HEK293 (cell line): Measurements from ENCODE around the gene UCHL3.

Experiments used
- KLF8 ChIP-seq: fragments of 450-650 bp; formaldehyde crosslinking; IDR thresholded peaks from 2 replicates; pipeline ENCODE4 v1.5.1; 2016; ENCODE audit warnings: missing biosample characterization, missing genetic modification characterization
- RBAK ChIP-seq: fragments of 450-650 bp; formaldehyde crosslinking; IDR thresholded peaks from 2 replicates; pipeline ENCODE4 v1.5.1; 2016; ENCODE audit warnings: missing biosample characterization, missing genetic modification characterization
- SP2 ChIP-seq: fragments of 450-650 bp; formaldehyde crosslinking; IDR thresholded peaks from 2 replicates; pipeline ENCODE4 v1.5.1; 2016; ENCODE audit warnings: missing biosample characterization, missing genetic modification characterization
- ZFP3 ChIP-seq: fragments of 450-650 bp; formaldehyde crosslinking; IDR thresholded peaks from 2 replicates; pipeline ENCODE4 v1.5.1; 2016; ENCODE audit warnings: low read depth, missing biosample characterization, missing genetic modification characterization
- ZNF2 ChIP-seq: fragments of 450-650 bp; formaldehyde crosslinking; IDR thresholded peaks from 2 replicates; pipeline ENCODE4 v1.5.1; 2016; ENCODE audit warnings: missing biosample characterization, missing genetic modification characterization
- ZNF211 ChIP-seq: fragments of 450-650 bp; formaldehyde crosslinking; IDR thresholded peaks from 2 replicates; pipeline ENCODE4 v1.5.1; 2016; ENCODE audit warnings: low read depth, missing biosample characterization, missing genetic modification characterization
- ZNF24 ChIP-seq: fragments of 450-650 bp; formaldehyde crosslinking; IDR thresholded peaks from 2 replicates; pipeline ENCODE4 v1.5.1; 2016; ENCODE audit warnings: missing biosample characterization, missing genetic modification characterization
- TF ChIP-seq, protein P1 (sequence below): fragments of 450-650 bp; formaldehyde crosslinking; IDR thresholded peaks from 2 replicates; pipeline ENCODE4 v1.5.1; 2016; ENCODE audit warnings: missing biosample characterization, missing genetic modification characterization
- TF ChIP-seq, protein P2 (sequence below): fragments of 450-650 bp; formaldehyde crosslinking; IDR thresholded peaks from 2 replicates; pipeline ENCODE4 v1.5.1; 2016; ENCODE audit warnings: missing biosample characterization, missing genetic modification characterization
- TF ChIP-seq, protein P3 (sequence below): fragments of 450-650 bp; IDR thresholded peaks from 2 replicates; pipeline ENCODE4 v1.5.1; 2018; ENCODE audit warnings: missing biosample characterization, missing genetic modification characterization

DNA sequence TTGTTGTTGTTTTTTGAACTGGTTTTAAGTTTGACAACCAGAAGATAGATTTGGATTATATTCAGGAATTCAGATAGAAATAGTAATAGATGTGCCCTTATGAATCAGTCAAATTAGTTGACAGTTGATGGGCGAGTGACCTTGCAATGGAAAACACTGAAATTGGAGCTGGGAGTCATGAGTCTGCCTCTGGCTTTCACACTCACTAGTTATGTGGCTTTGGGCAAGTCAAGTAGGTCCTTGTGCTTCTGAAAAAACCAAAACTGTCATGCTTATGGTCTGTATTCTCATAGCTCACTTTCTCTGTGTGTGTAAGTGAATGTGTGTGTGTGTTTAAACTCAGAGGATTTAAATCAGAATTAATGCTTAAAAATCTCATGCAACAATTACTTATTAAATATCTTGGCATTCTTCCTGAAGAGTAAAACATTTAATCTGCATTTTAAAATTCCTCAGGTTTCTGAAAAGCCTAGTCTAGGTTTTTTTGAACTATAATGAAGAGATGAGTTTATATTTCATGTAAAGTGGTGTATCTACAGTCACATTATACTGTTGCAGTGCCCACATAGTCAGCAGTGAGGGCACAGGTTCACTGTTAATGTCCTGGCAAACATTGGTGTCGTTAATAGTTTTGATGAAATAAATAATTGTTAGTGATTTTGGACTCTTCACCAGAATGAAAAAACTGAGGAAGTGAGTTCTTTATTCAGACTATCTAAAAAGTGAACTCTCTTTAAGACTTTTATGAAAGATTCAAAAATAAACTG lies 32.5 kb downstream of the UCHL3 start:
- TF ChIP-seq SP2 (tag by site-specific recombination): no peak
- no peak for TF ChIP-seq RBAK (tag by site-specific recombination)
- TF ChIP-seq KLF8: no peak
- no peak for TF ChIP-seq ZNF211 (tag by site-specific recombination)
- TF ChIP-seq, protein P1, sequence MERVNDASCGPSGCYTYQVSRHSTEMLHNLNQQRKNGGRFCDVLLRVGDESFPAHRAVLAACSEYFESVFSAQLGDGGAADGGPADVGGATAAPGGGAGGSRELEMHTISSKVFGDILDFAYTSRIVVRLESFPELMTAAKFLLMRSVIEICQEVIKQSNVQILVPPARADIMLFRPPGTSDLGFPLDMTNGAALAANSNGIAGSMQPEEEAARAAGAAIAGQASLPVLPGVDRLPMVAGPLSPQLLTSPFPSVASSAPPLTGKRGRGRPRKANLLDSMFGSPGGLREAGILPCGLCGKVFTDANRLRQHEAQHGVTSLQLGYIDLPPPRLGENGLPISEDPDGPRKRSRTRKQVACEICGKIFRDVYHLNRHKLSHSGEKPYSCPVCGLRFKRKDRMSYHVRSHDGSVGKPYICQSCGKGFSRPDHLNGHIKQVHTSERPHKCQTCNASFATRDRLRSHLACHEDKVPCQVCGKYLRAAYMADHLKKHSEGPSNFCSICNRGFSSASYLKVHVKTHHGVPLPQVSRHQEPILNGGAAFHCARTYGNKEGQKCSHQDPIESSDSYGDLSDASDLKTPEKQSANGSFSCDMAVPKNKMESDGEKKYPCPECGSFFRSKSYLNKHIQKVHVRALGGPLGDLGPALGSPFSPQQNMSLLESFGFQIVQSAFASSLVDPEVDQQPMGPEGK (tag by site-specific recombination): no peak
- TF ChIP-seq, protein P2, sequence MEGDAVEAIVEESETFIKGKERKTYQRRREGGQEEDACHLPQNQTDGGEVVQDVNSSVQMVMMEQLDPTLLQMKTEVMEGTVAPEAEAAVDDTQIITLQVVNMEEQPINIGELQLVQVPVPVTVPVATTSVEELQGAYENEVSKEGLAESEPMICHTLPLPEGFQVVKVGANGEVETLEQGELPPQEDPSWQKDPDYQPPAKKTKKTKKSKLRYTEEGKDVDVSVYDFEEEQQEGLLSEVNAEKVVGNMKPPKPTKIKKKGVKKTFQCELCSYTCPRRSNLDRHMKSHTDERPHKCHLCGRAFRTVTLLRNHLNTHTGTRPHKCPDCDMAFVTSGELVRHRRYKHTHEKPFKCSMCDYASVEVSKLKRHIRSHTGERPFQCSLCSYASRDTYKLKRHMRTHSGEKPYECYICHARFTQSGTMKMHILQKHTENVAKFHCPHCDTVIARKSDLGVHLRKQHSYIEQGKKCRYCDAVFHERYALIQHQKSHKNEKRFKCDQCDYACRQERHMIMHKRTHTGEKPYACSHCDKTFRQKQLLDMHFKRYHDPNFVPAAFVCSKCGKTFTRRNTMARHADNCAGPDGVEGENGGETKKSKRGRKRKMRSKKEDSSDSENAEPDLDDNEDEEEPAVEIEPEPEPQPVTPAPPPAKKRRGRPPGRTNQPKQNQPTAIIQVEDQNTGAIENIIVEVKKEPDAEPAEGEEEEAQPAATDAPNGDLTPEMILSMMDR (tag by site-specific recombination): no peak
- no peak for TF ChIP-seq ZNF24 (tag by site-specific recombination)
- TF ChIP-seq, protein P3, sequence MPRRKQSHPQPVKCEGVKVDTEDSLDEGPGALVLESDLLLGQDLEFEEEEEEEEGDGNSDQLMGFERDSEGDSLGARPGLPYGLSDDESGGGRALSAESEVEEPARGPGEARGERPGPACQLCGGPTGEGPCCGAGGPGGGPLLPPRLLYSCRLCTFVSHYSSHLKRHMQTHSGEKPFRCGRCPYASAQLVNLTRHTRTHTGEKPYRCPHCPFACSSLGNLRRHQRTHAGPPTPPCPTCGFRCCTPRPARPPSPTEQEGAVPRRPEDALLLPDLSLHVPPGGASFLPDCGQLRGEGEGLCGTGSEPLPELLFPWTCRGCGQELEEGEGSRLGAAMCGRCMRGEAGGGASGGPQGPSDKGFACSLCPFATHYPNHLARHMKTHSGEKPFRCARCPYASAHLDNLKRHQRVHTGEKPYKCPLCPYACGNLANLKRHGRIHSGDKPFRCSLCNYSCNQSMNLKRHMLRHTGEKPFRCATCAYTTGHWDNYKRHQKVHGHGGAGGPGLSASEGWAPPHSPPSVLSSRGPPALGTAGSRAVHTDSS: no peak
- no peak for TF ChIP-seq ZNF2 (tag by site-specific recombination)
- TF ChIP-seq ZFP3: no peak
